HG03565 (cell line): ENCODE results near the gene WDR70.
"Not testable (repeated sequence)": the region's sequence is repeated elsewhere in the genome, so short reads cannot be mapped to it uniquely, and the experiment has no call there.

Experiments used
- ATAC-seq: cut with Tn5 transposase; IDR thresholded peaks from one replicate; pipeline ENCODE4 v1.9.1; 2021; ENCODE audit warnings: mild to moderate bottlenecking, moderate library complexity; ENCODE audit not compliant: unreplicated experiment

The WDR70 gene

GRCh38 chr5:37628876-37629275, 249.8 kb downstream of the WDR70 start:
- no peak for ATAC-seq

GRCh38 chr5:37631939-37632338, 252.8 kb downstream of the WDR70 start:
- ATAC-seq, result no peak

GRCh38 chr5:37637165-37637845, 258.2 kb downstream of the WDR70 start:
- no peak for ATAC-seq

GRCh38 chr5:37638897-37639296, 259.8 kb downstream of the WDR70 start:
- no peak for ATAC-seq

GRCh38 chr5:37640088-37640487, 261.0 kb downstream of the WDR70 start:
- ATAC-seq, result no peak

- ATAC-seq, result no peak
Measured at GRCh38 chr5:37641933-37642332, 262.8 kb downstream of the WDR70 start.

- ATAC-seq, result no peak
Measured at GRCh38 chr5:37645707-37646106, 266.6 kb downstream of the WDR70 start.

GRCh38 chr5:37654566-37654965, 275.4 kb downstream of the WDR70 start:
- ATAC-seq, result not testable (repeated sequence)

GRCh38 chr5:37657046-37657445, 277.9 kb downstream of the WDR70 start:
- ATAC-seq, result no peak

GRCh38 chr5:37658440-37658839, 279.3 kb downstream of the WDR70 start:
- ATAC-seq, result no peak

- no peak for ATAC-seq
Measured at GRCh38 chr5:37660319-37660718, 281.2 kb downstream of the WDR70 start.

GRCh38 chr5:37661227-37661920, 282.3 kb downstream of the WDR70 start:
- no peak for ATAC-seq

GRCh38 chr5:37661951-37662350, 282.8 kb downstream of the WDR70 start:
- no peak for ATAC-seq

- no peak for ATAC-seq
Measured at GRCh38 chr5:37662362-37662761, 283.2 kb downstream of the WDR70 start.

- ATAC-seq, result no peak
Measured at GRCh38 chr5:37662789-37663485, 283.8 kb downstream of the WDR70 start.

- no peak for ATAC-seq
Measured at GRCh38 chr5:37663538-37663937, 284.4 kb downstream of the WDR70 start.

- ATAC-seq, result no peak
Measured at GRCh38 chr5:37664551-37664950, 285.4 kb downstream of the WDR70 start.

GRCh38 chr5:37665272-37665671, 286.2 kb downstream of the WDR70 start:
- ATAC-seq, result no peak

- no peak for ATAC-seq
Measured at GRCh38 chr5:37665889-37666288, 286.8 kb downstream of the WDR70 start.

- no peak for ATAC-seq
Measured at GRCh38 chr5:37667430-37667829, 288.3 kb downstream of the WDR70 start.

GRCh38 chr5:37667846-37668245, 288.7 kb downstream of the WDR70 start:
- no peak for ATAC-seq

- no peak for ATAC-seq
Measured at GRCh38 chr5:37668524-37669047, 289.5 kb downstream of the WDR70 start.
